Measurements from ENCODE around the gene TPT1.

TPT1 gene

GRCh38 chr13:45303866-45304265, 37.1 kb downstream of the TPT1 start:
- Histone ChIP-seq H3K4ac (ENCODE audit: low read depth in 1 of 2, low read length in 2 of 2) (no peak overlapping the region), H4K91ac (ENCODE audit: low read length) (no peak overlapping the region), H3K14ac (ENCODE audit: low read length in 2 of 2) (no peak overlapping the region), H3K18ac (ENCODE audit: low read depth in 1 of 2, low read length in 2 of 2) (no peak overlapping the region), H3K4me3 (ENCODE audit: insufficient read depth in 1 of 2, low read depth in 1 of 2, low read length in 2 of 2) (no peak overlapping the region), H2BK120ac (ENCODE audit: low read depth, low read length) (no peak overlapping the region), H4K8ac (ENCODE audit: low read length) (no peak overlapping the region), H2AK5ac (ENCODE audit: low read length, severe bottlenecking) (no peak overlapping the region), H3K23ac (ENCODE audit: low read length in 2 of 2) (no peak overlapping the region), H2BK12ac (ENCODE audit: low read length in 2 of 2) (no peak overlapping the region), H3K9ac (ENCODE audit: low read length) (no peak overlapping the region), H2BK15ac (ENCODE audit: low read depth, poor library complexity, severe bottlenecking) (no peak overlapping the region), H3K36me3 (ENCODE audit: control insufficient read depth in 1 of 2, insufficient read depth in 2 of 2, low read depth in 1 of 2, low read length in 2 of 2) (no peaks in the 10 kb centered on the region), H3K79me1 (replicated peaks; ENCODE audit: low read length, poor library complexity, severe bottlenecking) (no peaks in the 10 kb centered on the region), H2AFZ (ENCODE audit: low read depth, low read length) (no peak overlapping the region), H2BK5ac (ENCODE audit: low read depth, low read length, poor library complexity, severe bottlenecking) (no peak overlapping the region), H3K27me3 (ENCODE audit: control insufficient read depth in 1 of 2, insufficient read depth in 1 of 2, low read length in 2 of 2) (peaks cover 0 to 6% of the 10 kb centered on the region in 2 experiments), H3K27ac (ENCODE audit: low read length, poor library complexity, severe bottlenecking) (no peak overlapping the region), H3K4me2 (ENCODE audit: low read length, poor library complexity, severe bottlenecking) (no peak overlapping the region), H3K4me1 (ENCODE audit: control insufficient read depth, insufficient read depth, low read depth, low read length) (no peaks in the 10 kb centered on the region), H3K9me3 (ENCODE audit: control insufficient read depth, low read length) (no peaks in the 10 kb centered on the region)
- WGBS, result 88% methylated on average over 4 of the region's 5 CpGs
- DNase-seq, result no peak

GRCh38 chr13:45303026-45303425, 38.0 kb downstream of the TPT1 start:
- H3K4me2 ChIP-seq (ENCODE audit: low read length, poor library complexity, severe bottlenecking), result no peak overlapping the region
- H2BK12ac ChIP-seq (ENCODE audit: low read length in 2 of 2), result no peak overlapping the region
- no peak overlapping the region for H3K4ac ChIP-seq (ENCODE audit: low read depth in 1 of 2, low read length in 2 of 2)
- H3K23ac ChIP-seq (ENCODE audit: low read length in 2 of 2), result no peak overlapping the region
- H2AFZ ChIP-seq (ENCODE audit: low read depth, low read length), result no peak overlapping the region
- H3K9me3 ChIP-seq (ENCODE audit: control insufficient read depth, low read length), result no peaks in the 10 kb centered on the region
- H2BK120ac ChIP-seq (ENCODE audit: low read depth, low read length), result no peak overlapping the region
- no peak overlapping the region for H2AK5ac ChIP-seq (ENCODE audit: low read length, severe bottlenecking)
- no peak overlapping the region for H3K9ac ChIP-seq (ENCODE audit: low read length)
- H3K14ac ChIP-seq (ENCODE audit: low read length in 2 of 2), result no peak overlapping the region
- no peak overlapping the region for H2BK5ac ChIP-seq (ENCODE audit: low read depth, low read length, poor library complexity, severe bottlenecking)
- no peak overlapping the region for H3K18ac ChIP-seq (ENCODE audit: low read depth in 1 of 2, low read length in 2 of 2)
- H3K4me3 ChIP-seq (ENCODE audit: insufficient read depth in 1 of 2, low read depth in 1 of 2, low read length in 2 of 2), result no peak overlapping the region
- no peaks in the 10 kb centered on the region for H3K79me1 ChIP-seq (replicated peaks; ENCODE audit: low read length, poor library complexity, severe bottlenecking)
- no peak overlapping the region for H3K27ac ChIP-seq (ENCODE audit: low read length, poor library complexity, severe bottlenecking)
- H3K27me3 ChIP-seq (ENCODE audit: control insufficient read depth in 1 of 2, insufficient read depth in 1 of 2, low read length in 2 of 2), result peaks cover 0 to 6% of the 10 kb centered on the region in 2 experiments
- H4K91ac ChIP-seq (ENCODE audit: low read length), result no peak overlapping the region
- no peak overlapping the region for H2BK15ac ChIP-seq (ENCODE audit: low read depth, poor library complexity, severe bottlenecking)
- H3K36me3 ChIP-seq (ENCODE audit: control insufficient read depth in 1 of 2, insufficient read depth in 2 of 2, low read depth in 1 of 2, low read length in 2 of 2), result no peaks in the 10 kb centered on the region
- whole genome bisulfite sequencing, result no CpG with 5 or more reads among the region's 2 CpGs
- no peaks in the 10 kb centered on the region for H3K4me1 ChIP-seq (ENCODE audit: control insufficient read depth, insufficient read depth, low read depth, low read length)
- DNase-seq, result no peak
- no peak overlapping the region for H4K8ac ChIP-seq (ENCODE audit: low read length)

DNA sequence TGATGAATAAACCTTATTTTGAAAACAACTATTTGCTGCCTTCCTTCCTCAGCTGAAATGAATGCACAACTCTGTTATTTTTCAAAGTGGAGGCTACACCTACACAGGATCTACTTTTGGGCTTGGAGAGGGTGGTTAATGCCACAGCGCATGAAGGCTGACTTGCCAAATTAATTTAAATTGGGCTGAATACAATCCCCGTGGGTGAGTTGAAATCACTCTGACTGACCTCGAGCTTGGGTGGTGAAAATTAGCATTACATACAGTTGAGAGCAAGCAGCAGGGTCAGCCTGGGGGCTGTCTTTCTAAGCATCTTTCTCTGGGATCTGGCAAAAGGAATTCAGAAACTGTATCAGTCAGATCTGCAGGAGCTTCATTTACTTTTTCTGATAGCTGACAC, 38.5 kb downstream of the TPT1 start:
- H3K79me1 ChIP-seq (replicated peaks; ENCODE audit: low read length, poor library complexity, severe bottlenecking), result no peaks in the 10 kb centered on the region
- H2BK12ac ChIP-seq (ENCODE audit: low read length in 2 of 2), result no peak overlapping the region
- no peak overlapping the region for H3K4ac ChIP-seq (ENCODE audit: low read depth in 1 of 2, low read length in 2 of 2)
- H2BK5ac ChIP-seq (ENCODE audit: low read depth, low read length, poor library complexity, severe bottlenecking), result no peak overlapping the region
- 76% methylated on average over 3 of the region's 3 CpGs for WGBS
- H3K18ac ChIP-seq (ENCODE audit: low read depth in 1 of 2, low read length in 2 of 2), result no peak overlapping the region
- no peak overlapping the region for H2BK120ac ChIP-seq (ENCODE audit: low read depth, low read length)
- H4K91ac ChIP-seq (ENCODE audit: low read length), result no peak overlapping the region
- no peak for DNase-seq
- H3K23ac ChIP-seq (ENCODE audit: low read length in 2 of 2), result no peak overlapping the region
- no peak overlapping the region for H3K27ac ChIP-seq (ENCODE audit: low read length, poor library complexity, severe bottlenecking)
- no peak overlapping the region for H3K9ac ChIP-seq (ENCODE audit: low read length)
- peaks cover 0 to 4% of the 10 kb centered on the region in 2 experiments for H3K36me3 ChIP-seq (ENCODE audit: control insufficient read depth in 1 of 2, insufficient read depth in 2 of 2, low read depth in 1 of 2, low read length in 2 of 2)
- H2AK5ac ChIP-seq (ENCODE audit: low read length, severe bottlenecking), result no peak overlapping the region
- no peaks in the 10 kb centered on the region for H3K9me3 ChIP-seq (ENCODE audit: control insufficient read depth, low read length)
- H3K4me2 ChIP-seq (ENCODE audit: low read length, poor library complexity, severe bottlenecking), result no peak overlapping the region
- H3K14ac ChIP-seq (ENCODE audit: low read length in 2 of 2), result no peak overlapping the region
- no peak overlapping the region for H4K8ac ChIP-seq (ENCODE audit: low read length)
- peaks cover 0 to 6% of the 10 kb centered on the region in 2 experiments for H3K27me3 ChIP-seq (ENCODE audit: control insufficient read depth in 1 of 2, insufficient read depth in 1 of 2, low read length in 2 of 2)
- no peaks in the 10 kb centered on the region for H3K4me1 ChIP-seq (ENCODE audit: control insufficient read depth, insufficient read depth, low read depth, low read length)
- H3K4me3 ChIP-seq (ENCODE audit: insufficient read depth in 1 of 2, low read depth in 1 of 2, low read length in 2 of 2), result no peak overlapping the region
- no peak overlapping the region for H2BK15ac ChIP-seq (ENCODE audit: low read depth, poor library complexity, severe bottlenecking)
- no peak overlapping the region for H2AFZ ChIP-seq (ENCODE audit: low read depth, low read length)

- peaks cover 0 to 6% of the 10 kb centered on the region in 2 experiments for H3K27me3 ChIP-seq (ENCODE audit: control insufficient read depth in 1 of 2, insufficient read depth in 1 of 2, low read length in 2 of 2)
- H3K9ac ChIP-seq (ENCODE audit: low read length), result no peak overlapping the region
- 86% methylated on average over 11 of the region's 11 CpGs for WGBS
- H3K23ac ChIP-seq (ENCODE audit: low read length in 2 of 2), result no peak overlapping the region
- no peak overlapping the region for H3K4me3 ChIP-seq (ENCODE audit: insufficient read depth in 1 of 2, low read depth in 1 of 2, low read length in 2 of 2)
- DNase-seq, result no peak
- no peak overlapping the region for H2BK120ac ChIP-seq (ENCODE audit: low read depth, low read length)
- H2BK12ac ChIP-seq (ENCODE audit: low read length in 2 of 2), result no peak overlapping the region
- no peak overlapping the region for H2AK5ac ChIP-seq (ENCODE audit: low read length, severe bottlenecking)
- H3K4me1 ChIP-seq (ENCODE audit: control insufficient read depth, insufficient read depth, low read depth, low read length), result no peaks in the 10 kb centered on the region
- H3K36me3 ChIP-seq (ENCODE audit: control insufficient read depth in 1 of 2, insufficient read depth in 2 of 2, low read depth in 1 of 2, low read length in 2 of 2), result peaks cover 0 to 4% of the 10 kb centered on the region in 2 experiments
- no peaks in the 10 kb centered on the region for H3K9me3 ChIP-seq (ENCODE audit: control insufficient read depth, low read length)
- no peak overlapping the region for H3K14ac ChIP-seq (ENCODE audit: low read length in 2 of 2)
- no peak overlapping the region for H3K4me2 ChIP-seq (ENCODE audit: low read length, poor library complexity, severe bottlenecking)
- H4K91ac ChIP-seq (ENCODE audit: low read length), result no peak overlapping the region
- H2AFZ ChIP-seq (ENCODE audit: low read depth, low read length), result no peak overlapping the region
- H3K18ac ChIP-seq (ENCODE audit: low read depth in 1 of 2, low read length in 2 of 2), result no peak overlapping the region
- H3K79me1 ChIP-seq (replicated peaks; ENCODE audit: low read length, poor library complexity, severe bottlenecking), result no peaks in the 10 kb centered on the region
- no peak overlapping the region for H2BK5ac ChIP-seq (ENCODE audit: low read depth, low read length, poor library complexity, severe bottlenecking)
- no peak overlapping the region for H2BK15ac ChIP-seq (ENCODE audit: low read depth, poor library complexity, severe bottlenecking)
- H3K27ac ChIP-seq (ENCODE audit: low read length, poor library complexity, severe bottlenecking), result no peak overlapping the region
- no peak overlapping the region for H3K4ac ChIP-seq (ENCODE audit: low read depth in 1 of 2, low read length in 2 of 2)
- H4K8ac ChIP-seq (ENCODE audit: low read length), result no peak overlapping the region
These were observed 39.7 kb downstream of the TPT1 start for GRCh38 chr13:45301263-45301662.
